PC-9 (cell line): ENCODE data around the gene SYT1. TPM values are rescaled to one million over a fixed set of nuclear protein-coding genes. Genes with fewer than 3 reads are reported as not detected.
A peak's percentile ranks its signal among the peaks of the same experiment; 100 is the strongest.

Experiments
- BruUV-seq: library from RNA; stranded (reverse); fragments of 400-500 nt; replicated peaks from 2 replicates; lab custom pipeline; 2021; lab: Mats Ljungman, UMichigan
- CTCF ChIA-PET: fragments of 300-600 bp; sonication (Branson Sonifier 250); formaldehyde crosslinking; loops from one replicate; lab custom pipeline; 2022; ENCODE audit warnings: antibody characterized with exemption; lab: Charles Lee
- POLR2A ChIA-PET: fragments of 300-600 bp; sonication (Branson Sonifier 250); formaldehyde crosslinking; loops from one replicate; lab custom pipeline; 2022; ENCODE audit warnings: antibody characterized with exemption; ENCODE audit not compliant: unreplicated experiment; lab: Charles Lee
- DNase-seq, 2 experiments: peaks; one replicate each; pipeline versions ENCODE4 v3.0.0 to v3.0.0-alpha.2; 2015 to 2022; ENCODE audit warnings: mixed read lengths in 1 of 2
- H2AFZ ChIP-seq: fragments of 200-600 bp; sonication (generic); 2 replicates; pipeline ENCODE4 v1.8.1; 2017; ENCODE audit warnings: antibody characterized with exemption
- H3F3A ChIP-seq: fragments of 200-600 bp; sonication (generic); 2 replicates; pipeline ENCODE4 v1.8.1; 2017; ENCODE audit warnings: antibody characterized with exemption, mild to moderate bottlenecking, low read depth; ENCODE audit not compliant: insufficient read depth
- H3K27ac ChIP-seq: fragments of 200-600 bp; sonication (generic); 2 replicates; pipeline ENCODE4 v1.6.1; 2016; ENCODE audit warnings: mixed run types
- H3K27me3 ChIP-seq: fragments of 200-600 bp; sonication (generic); 2 replicates; pipeline ENCODE4 v1.6.1; 2016; ENCODE audit warnings: low read depth, mixed run types; ENCODE audit not compliant: insufficient read depth
- H3K36me3 ChIP-seq: fragments of 200-600 bp; sonication (generic); 2 replicates; pipeline ENCODE4 v1.6.1; 2016; ENCODE audit warnings: low read depth, mixed run types
- H3K4me1 ChIP-seq: fragments of 200-600 bp; sonication (generic); replicated peaks from 2 replicates; pipeline ENCODE4 v1.6.1; 2016; ENCODE audit warnings: mixed run types; ENCODE audit not compliant: insufficient read depth
- H3K4me2 ChIP-seq: fragments of 200-600 bp; sonication (generic); 2 replicates; pipeline ENCODE4 v1.6.1; 2017; ENCODE audit warnings: mixed run types
- H3K4me3 ChIP-seq: fragments of 200-600 bp; sonication (generic); 2 replicates; pipeline ENCODE4 v1.6.1; 2016; ENCODE audit warnings: mixed run types
- H3K79me2 ChIP-seq: fragments of 200-600 bp; sonication (generic); 2 replicates; pipeline ENCODE4 v1.6.1; 2017; ENCODE audit warnings: low read depth, mixed run types
- H3K9me2 ChIP-seq: fragments of 200-600 bp; sonication (generic); 2 replicates; pipeline ENCODE4 v1.8.1; 2017; ENCODE audit warnings: mild to moderate bottlenecking; ENCODE audit not compliant: insufficient read depth
- H3K9me3 ChIP-seq: fragments of 200-600 bp; sonication (generic); 2 replicates; pipeline ENCODE4 v1.8.1; 2016; ENCODE audit warnings: low read depth; ENCODE audit not compliant: insufficient read depth
- H4K20me1 ChIP-seq: fragments of 200-600 bp; sonication (generic); 2 replicates; pipeline ENCODE4 v1.8.1; 2017; ENCODE audit not compliant: insufficient read depth
- CTCF ChIP-seq: fragments of 200-600 bp; sonication (generic); conservative IDR thresholded peaks from 2 replicates; pipeline ENCODE4 v1.6.1; 2017; ENCODE audit warnings: mixed run types, antibody characterized with exemption, mild to moderate bottlenecking, moderate library complexity
- EZH2 ChIP-seq: fragments of 200-600 bp; sonication (generic); IDR thresholded peaks from 2 replicates; pipeline ENCODE4 v1.8.0; 2017; ENCODE audit warnings: antibody characterized with exemption, low read depth
- intact Hi-C: fragments of 100-400 bp; cut with micrococcal nuclease; formaldehyde crosslinking; loops from one replicate; pipeline ENCODE4 v1.10.0; 2022; ENCODE audit not compliant: unreplicated experiment
- total RNA-seq: library from RNA; stranded (reverse); gene quantifications from 2 replicates; pipeline ENCODE4 v1.2.3, GENCODE V29; 2021

SYT1 gene
- total RNA-seq, 1 experiment from 2014 or later, result 1.2 TPM

- DNase-seq, result peak in 1 of 2 experiments; percentile 47
- no peaks in the 10 kb centered on the region for H3K79me2 ChIP-seq
- ChIA-PET CTCF (no interaction called here), POLR2A (interaction anchor here (0.7 kb wide), 1 partner anchor 354 kb away, joined by 6 read pairs; no protein-coding TSS in a partner anchor)
- intact Hi-C loops, result loop anchor here (5.0 kb wide), 1 partner anchor 139 kb away; no protein-coding TSS in a partner anchor
- peaks cover 29% of the 10 kb centered on the region for H3K4me1 ChIP-seq
- no TSS peak for BruUV-seq
- no peaks in the 10 kb centered on the region for H4K20me1 ChIP-seq
- no peak overlapping the region for H3K4me2 ChIP-seq
- no peak overlapping the region for H2AFZ ChIP-seq
- 0 out of 2 replicates have a peak, but pooled peaks cover 4% of the 10 kb centered on the region for H3K36me3 ChIP-seq
- no peaks in the 10 kb centered on the region for H3K27me3 ChIP-seq
- no peak for TF ChIP-seq EZH2
- H3K9me3 ChIP-seq, result 0 out of 2 replicates have a peak, but pooled peaks cover 3% of the 10 kb centered on the region
- no peak overlapping the region for H3K4me3 ChIP-seq
- 0 out of 2 replicates have a peak, but pooled peaks cover 4% of the 10 kb centered on the region for H3F3A ChIP-seq
- no peak overlapping the region for H3K27ac ChIP-seq
- H3K9me2 ChIP-seq, result no peaks in the 10 kb centered on the region
These were observed 191.5 kb downstream of the SYT1 start for GRCh38 chr12:79055926-79056674.

- ChIA-PET CTCF (no interaction called here), POLR2A (interaction anchor here (0.7 kb wide), 1 partner anchor 355 kb away, joined by 6 read pairs; no protein-coding TSS in a partner anchor)
- no peaks in the 10 kb centered on the region for H4K20me1 ChIP-seq
- no peaks in the 10 kb centered on the region for H3K79me2 ChIP-seq
- BruUV-seq, result no TSS peak
- H3K27ac ChIP-seq, result no peak overlapping the region
- DNase-seq, result no peak
- TF ChIP-seq CTCF (no peak), EZH2 (no peak)
- H2AFZ ChIP-seq, result no peak overlapping the region
- intact Hi-C loops, result loop anchor here (5.0 kb wide), 1 partner anchor 139 kb away; no protein-coding TSS in a partner anchor
- H3K4me2 ChIP-seq, result no peak overlapping the region
- no peaks in the 10 kb centered on the region for H3K27me3 ChIP-seq
- 0 out of 2 replicates have a peak, but pooled peaks cover 4% of the 10 kb centered on the region for H3K36me3 ChIP-seq
- H3F3A ChIP-seq, result 0 out of 2 replicates have a peak, but pooled peaks cover 4% of the 10 kb centered on the region
- H3K4me1 ChIP-seq, result peaks cover 29% of the 10 kb centered on the region
- H3K9me3 ChIP-seq, result 0 out of 2 replicates have a peak, but pooled peaks cover 3% of the 10 kb centered on the region
- H3K9me2 ChIP-seq, result no peaks in the 10 kb centered on the region
- no peak overlapping the region for H3K4me3 ChIP-seq
These were observed 192.2 kb downstream of the SYT1 start for GRCh38 chr12:79056775-79057174.

GRCh38 chr12:79057540-79057939 is 193.0 kb downstream of the SYT1 start:
- H3K27ac ChIP-seq, result peak overlapping the region; percentile 84
- DNase-seq, result no peak
- 0 out of 2 replicates have a peak, but pooled peaks cover 3% of the 10 kb centered on the region for H3K9me3 ChIP-seq
- H3F3A ChIP-seq, result 0 out of 2 replicates have a peak, but pooled peaks cover 4% of the 10 kb centered on the region
- ChIA-PET POLR2A (no interaction called here), CTCF (no interaction called here)
- no peaks in the 10 kb centered on the region for H4K20me1 ChIP-seq
- H2AFZ ChIP-seq, result 0 out of 2 replicates have a peak overlapping the region, but pooled peaks have one; percentile 14
- H3K27me3 ChIP-seq, result no peaks in the 10 kb centered on the region
- H3K4me3 ChIP-seq, result no peak overlapping the region
- H3K79me2 ChIP-seq, result no peaks in the 10 kb centered on the region
- peaks cover 29% of the 10 kb centered on the region for H3K4me1 ChIP-seq
- intact Hi-C loops, result loop anchor here (5.0 kb wide), 1 partner anchor 140 kb away; no protein-coding TSS in a partner anchor
- H3K4me2 ChIP-seq, result peak overlapping the region; percentile 41; the same call in 1 of the 2 replicates
- BruUV-seq, result no TSS peak
- 0 out of 2 replicates have a peak, but pooled peaks cover 4% of the 10 kb centered on the region for H3K36me3 ChIP-seq
- H3K9me2 ChIP-seq, result no peaks in the 10 kb centered on the region
- no peak for TF ChIP-seq CTCF
- TF ChIP-seq EZH2, result no peak
